Measurements from ENCODE around the gene MYL5. TPM values are rescaled to one million over a fixed set of nuclear protein-coding genes. Genes with fewer than 3 reads are reported as not detected.

Gene MYL5
- total and polyA plus RNA-seq, 2 of the 13 experiments (the other 11 are each of a cell fraction or from before 2014, with no cell fraction given), result 6.5 to 16.0 TPM

DNA sequence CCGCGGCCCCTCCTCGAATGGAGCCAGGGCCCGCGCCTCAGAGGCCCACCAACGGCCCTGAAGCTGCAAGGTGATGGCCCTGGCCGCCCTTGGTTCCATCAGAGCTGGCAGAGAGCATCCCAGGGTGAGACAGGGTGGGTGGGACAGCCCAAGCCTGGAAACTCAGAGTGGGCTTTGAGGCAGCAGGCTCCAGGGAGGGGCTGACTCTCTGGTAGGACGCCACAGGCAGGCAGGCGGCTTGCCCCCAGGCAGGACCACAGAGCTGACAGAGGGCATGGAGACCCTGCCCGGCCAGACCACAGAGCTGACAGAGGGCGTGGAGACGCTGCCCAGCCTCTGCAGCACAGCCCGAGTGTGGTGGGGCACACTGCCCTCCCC, 4.8 kb downstream of the MYL5 start (continued):
- TF ChIP-seq ZNF431 (CRISPR knock-in tag; IDR thresholded peaks at IDR 0.05; ENCODE audit: borderline replicate concordance, low read depth) (no peak), XRCC5 (optimal IDR thresholded peaks at IDR 0.05; ENCODE audit: low read length) (no peak), RCOR2 (CRISPR knock-in tag; IDR thresholded peaks at IDR 0.05) (no peak), HCFC1 (IDR thresholded peaks at IDR 0.05; ENCODE audit: low read depth, low read length) (no peak), ZNF24 (IDR thresholded peaks at IDR 0.05) (no peak), GABPB1 (CRISPR knock-in tag; IDR thresholded peaks at IDR 0.05) (0 out of 2 replicates have a peak, but pooled peaks have one; percentile 13), RNF2 (conservative IDR thresholded peaks at IDR 0.05; ENCODE audit: low read depth) (no peak), SMARCC2 (IDR thresholded peaks at IDR 0.05) (no peak), TEAD3 (CRISPR knock-in tag; optimal IDR thresholded peaks at IDR 0.05; ENCODE audit: borderline replicate concordance) (no peak), ATRX (CRISPR knock-in tag; IDR thresholded peaks at IDR 0.05; ENCODE audit: borderline replicate concordance) (no peak), ZNF850 (CRISPR knock-in tag; conservative IDR thresholded peaks at IDR 0.05) (no peak), AGO1 (IDR thresholded peaks at IDR 0.05; ENCODE audit: low read depth, low read length, poor library complexity, severe bottlenecking) (peak; percentile 8), NPAS2 (CRISPR knock-in tag; IDR thresholded peaks at IDR 0.05; ENCODE audit: borderline replicate concordance) (no peak), CREB1 (IDR thresholded peaks at IDR 0.05) (no peak), CREB1 (CRISPR knock-in tag; IDR thresholded peaks at IDR 0.05) (no peak)
- TF ChIP-seq, protein P1, sequence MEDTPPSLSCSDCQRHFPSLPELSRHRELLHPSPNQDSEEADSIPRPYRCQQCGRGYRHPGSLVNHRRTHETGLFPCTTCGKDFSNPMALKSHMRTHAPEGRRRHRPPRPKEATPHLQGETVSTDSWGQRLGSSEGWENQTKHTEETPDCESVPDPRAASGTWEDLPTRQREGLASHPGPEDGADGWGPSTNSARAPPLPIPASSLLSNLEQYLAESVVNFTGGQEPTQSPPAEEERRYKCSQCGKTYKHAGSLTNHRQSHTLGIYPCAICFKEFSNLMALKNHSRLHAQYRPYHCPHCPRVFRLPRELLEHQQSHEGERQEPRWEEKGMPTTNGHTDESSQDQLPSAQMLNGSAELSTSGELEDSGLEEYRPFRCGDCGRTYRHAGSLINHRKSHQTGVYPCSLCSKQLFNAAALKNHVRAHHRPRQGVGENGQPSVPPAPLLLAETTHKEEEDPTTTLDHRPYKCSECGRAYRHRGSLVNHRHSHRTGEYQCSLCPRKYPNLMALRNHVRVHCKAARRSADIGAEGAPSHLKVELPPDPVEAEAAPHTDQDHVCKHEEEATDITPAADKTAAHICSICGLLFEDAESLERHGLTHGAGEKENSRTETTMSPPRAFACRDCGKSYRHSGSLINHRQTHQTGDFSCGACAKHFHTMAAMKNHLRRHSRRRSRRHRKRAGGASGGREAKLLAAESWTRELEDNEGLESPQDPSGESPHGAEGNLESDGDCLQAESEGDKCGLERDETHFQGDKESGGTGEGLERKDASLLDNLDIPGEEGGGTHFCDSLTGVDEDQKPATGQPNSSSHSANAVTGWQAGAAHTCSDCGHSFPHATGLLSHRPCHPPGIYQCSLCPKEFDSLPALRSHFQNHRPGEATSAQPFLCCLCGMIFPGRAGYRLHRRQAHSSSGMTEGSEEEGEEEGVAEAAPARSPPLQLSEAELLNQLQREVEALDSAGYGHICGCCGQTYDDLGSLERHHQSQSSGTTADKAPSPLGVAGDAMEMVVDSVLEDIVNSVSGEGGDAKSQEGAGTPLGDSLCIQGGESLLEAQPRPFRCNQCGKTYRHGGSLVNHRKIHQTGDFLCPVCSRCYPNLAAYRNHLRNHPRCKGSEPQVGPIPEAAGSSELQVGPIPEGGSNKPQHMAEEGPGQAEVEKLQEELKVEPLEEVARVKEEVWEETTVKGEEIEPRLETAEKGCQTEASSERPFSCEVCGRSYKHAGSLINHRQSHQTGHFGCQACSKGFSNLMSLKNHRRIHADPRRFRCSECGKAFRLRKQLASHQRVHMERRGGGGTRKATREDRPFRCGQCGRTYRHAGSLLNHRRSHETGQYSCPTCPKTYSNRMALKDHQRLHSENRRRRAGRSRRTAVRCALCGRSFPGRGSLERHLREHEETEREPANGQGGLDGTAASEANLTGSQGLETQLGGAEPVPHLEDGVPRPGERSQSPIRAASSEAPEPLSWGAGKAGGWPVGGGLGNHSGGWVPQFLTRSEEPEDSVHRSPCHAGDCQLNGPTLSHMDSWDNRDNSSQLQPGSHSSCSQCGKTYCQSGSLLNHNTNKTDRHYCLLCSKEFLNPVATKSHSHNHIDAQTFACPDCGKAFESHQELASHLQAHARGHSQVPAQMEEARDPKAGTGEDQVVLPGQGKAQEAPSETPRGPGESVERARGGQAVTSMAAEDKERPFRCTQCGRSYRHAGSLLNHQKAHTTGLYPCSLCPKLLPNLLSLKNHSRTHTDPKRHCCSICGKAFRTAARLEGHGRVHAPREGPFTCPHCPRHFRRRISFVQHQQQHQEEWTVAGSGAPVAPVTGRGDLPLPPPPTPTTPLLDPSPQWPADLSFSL (CRISPR knock-in tag; IDR thresholded peaks at IDR 0.05), result no peak
- TF ChIP-seq, protein P2, sequence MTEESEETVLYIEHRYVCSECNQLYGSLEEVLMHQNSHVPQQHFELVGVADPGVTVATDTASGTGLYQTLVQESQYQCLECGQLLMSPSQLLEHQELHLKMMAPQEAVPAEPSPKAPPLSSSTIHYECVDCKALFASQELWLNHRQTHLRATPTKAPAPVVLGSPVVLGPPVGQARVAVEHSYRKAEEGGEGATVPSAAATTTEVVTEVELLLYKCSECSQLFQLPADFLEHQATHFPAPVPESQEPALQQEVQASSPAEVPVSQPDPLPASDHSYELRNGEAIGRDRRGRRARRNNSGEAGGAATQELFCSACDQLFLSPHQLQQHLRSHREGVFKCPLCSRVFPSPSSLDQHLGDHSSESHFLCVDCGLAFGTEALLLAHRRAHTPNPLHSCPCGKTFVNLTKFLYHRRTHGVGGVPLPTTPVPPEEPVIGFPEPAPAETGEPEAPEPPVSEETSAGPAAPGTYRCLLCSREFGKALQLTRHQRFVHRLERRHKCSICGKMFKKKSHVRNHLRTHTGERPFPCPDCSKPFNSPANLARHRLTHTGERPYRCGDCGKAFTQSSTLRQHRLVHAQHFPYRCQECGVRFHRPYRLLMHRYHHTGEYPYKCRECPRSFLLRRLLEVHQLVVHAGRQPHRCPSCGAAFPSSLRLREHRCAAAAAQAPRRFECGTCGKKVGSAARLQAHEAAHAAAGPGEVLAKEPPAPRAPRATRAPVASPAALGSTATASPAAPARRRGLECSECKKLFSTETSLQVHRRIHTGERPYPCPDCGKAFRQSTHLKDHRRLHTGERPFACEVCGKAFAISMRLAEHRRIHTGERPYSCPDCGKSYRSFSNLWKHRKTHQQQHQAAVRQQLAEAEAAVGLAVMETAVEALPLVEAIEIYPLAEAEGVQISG (CRISPR knock-in tag; IDR thresholded peaks at IDR 0.05), result 0 out of 2 replicates have a peak, but pooled peaks have one; percentile 19
- TF ChIP-seq, protein P3, sequence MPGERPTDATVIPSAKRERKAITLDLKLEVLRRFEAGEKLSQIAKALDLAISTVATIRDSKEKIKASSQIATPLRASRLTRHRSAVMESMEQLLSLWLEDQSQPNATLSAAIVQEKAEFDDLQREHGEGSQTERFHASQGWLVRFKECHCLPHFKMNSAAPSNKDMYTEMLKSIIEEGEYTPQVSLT (CRISPR knock-in tag; IDR thresholded peaks at IDR 0.05; ENCODE audit: borderline replicate concordance, low read depth), result no peak
